Loucy (cell line): ENCODE results near the gene FAM83C.

ENCODE experiments used
- H2AFZ ChIP-seq: fragments of 200-600 bp; sonication (generic); 2 replicates; pipeline ENCODE4 v1.6.0; 2016; ENCODE audit warnings: antibody characterized with exemption, mild to moderate bottlenecking, low read length, moderate library complexity
- H3F3A ChIP-seq: fragments of 200-600 bp; 2 replicates; pipeline ENCODE4 v1.6.0; 2016; ENCODE audit warnings: antibody characterized with exemption, low read depth, mild to moderate bottlenecking
- H3K27me3 ChIP-seq: fragments of 200-600 bp; sonication (generic); 2 replicates; pipeline ENCODE4 v1.6.1; 2014; ENCODE audit warnings: low read length, mild to moderate bottlenecking; ENCODE audit not compliant: insufficient read depth, poor library complexity, severe bottlenecking
- H3K36me3 ChIP-seq: fragments of 200-600 bp; sonication (generic); 2 replicates; pipeline ENCODE4 v1.6.1; 2016; ENCODE audit warnings: low read length; ENCODE audit not compliant: insufficient read depth
- H3K4me1 ChIP-seq: fragments of 200-600 bp; sonication (generic); 2 replicates; pipeline ENCODE4 v1.5.1; 2014; ENCODE audit warnings: low read length, mild to moderate bottlenecking; ENCODE audit not compliant: insufficient read depth, poor library complexity, severe bottlenecking
- H3K4me2 ChIP-seq: fragments of 200-600 bp; sonication (generic); 2 replicates; pipeline ENCODE4 v1.6.0; 2014; ENCODE audit warnings: antibody characterized with exemption, low read length, low read depth, mild to moderate bottlenecking; ENCODE audit not compliant: poor library complexity, severe bottlenecking
- H3K4me3 ChIP-seq: fragments of 200-600 bp; sonication (generic); 2 replicates; pipeline ENCODE4 v1.5.1; 2014; ENCODE audit warnings: low read length, mild to moderate bottlenecking, mixed read lengths; ENCODE audit not compliant: poor library complexity, severe bottlenecking
- H3K79me2 ChIP-seq: fragments of 200-600 bp; sonication (generic); 2 replicates; pipeline ENCODE4 v1.6.1; 2014; ENCODE audit warnings: low read length; ENCODE audit not compliant: insufficient read depth
- H3K9ac ChIP-seq: fragments of 200-600 bp; sonication (generic); 2 replicates; pipeline ENCODE4 v1.6.0; 2014; ENCODE audit warnings: mild to moderate bottlenecking, low read depth, low read length, moderate library complexity; ENCODE audit not compliant: poor library complexity, severe bottlenecking
- H3K9me2 ChIP-seq: fragments of 200-600 bp; sonication (generic); replicated peaks from 2 replicates; pipeline ENCODE4 v1.6.1; 2016; ENCODE audit warnings: low read depth, low read length, mixed read lengths
- H3K9me3 ChIP-seq: fragments of 200-600 bp; sonication (generic); 2 replicates; pipeline ENCODE4 v1.6.1; 2014; ENCODE audit warnings: mild to moderate bottlenecking, antibody characterized with exemption, low read length, low read depth; ENCODE audit not compliant: insufficient read depth
- H4K20me1 ChIP-seq: fragments of 200-600 bp; sonication (generic); 2 replicates; pipeline ENCODE4 v1.6.0; 2014; ENCODE audit warnings: antibody characterized with exemption, low read length, mild to moderate bottlenecking; ENCODE audit not compliant: insufficient read depth, poor library complexity, severe bottlenecking
- EZH2phosphoT487 ChIP-seq: fragments of 200-600 bp; IDR thresholded peaks from 2 replicates; pipeline ENCODE4 v1.6.1; 2018; ENCODE audit warnings: antibody characterized with exemption, mild to moderate bottlenecking, moderate library complexity, borderline replicate concordance
- TF ChIP-seq, protein P1 (sequence below): fragments of 200-600 bp; sonication (generic); conservative IDR thresholded peaks from 2 replicates; pipeline ENCODE4 v1.5.1; 2014; ENCODE audit warnings: mild to moderate bottlenecking, antibody characterized with exemption, low read length

The FAM83C gene

DNA sequence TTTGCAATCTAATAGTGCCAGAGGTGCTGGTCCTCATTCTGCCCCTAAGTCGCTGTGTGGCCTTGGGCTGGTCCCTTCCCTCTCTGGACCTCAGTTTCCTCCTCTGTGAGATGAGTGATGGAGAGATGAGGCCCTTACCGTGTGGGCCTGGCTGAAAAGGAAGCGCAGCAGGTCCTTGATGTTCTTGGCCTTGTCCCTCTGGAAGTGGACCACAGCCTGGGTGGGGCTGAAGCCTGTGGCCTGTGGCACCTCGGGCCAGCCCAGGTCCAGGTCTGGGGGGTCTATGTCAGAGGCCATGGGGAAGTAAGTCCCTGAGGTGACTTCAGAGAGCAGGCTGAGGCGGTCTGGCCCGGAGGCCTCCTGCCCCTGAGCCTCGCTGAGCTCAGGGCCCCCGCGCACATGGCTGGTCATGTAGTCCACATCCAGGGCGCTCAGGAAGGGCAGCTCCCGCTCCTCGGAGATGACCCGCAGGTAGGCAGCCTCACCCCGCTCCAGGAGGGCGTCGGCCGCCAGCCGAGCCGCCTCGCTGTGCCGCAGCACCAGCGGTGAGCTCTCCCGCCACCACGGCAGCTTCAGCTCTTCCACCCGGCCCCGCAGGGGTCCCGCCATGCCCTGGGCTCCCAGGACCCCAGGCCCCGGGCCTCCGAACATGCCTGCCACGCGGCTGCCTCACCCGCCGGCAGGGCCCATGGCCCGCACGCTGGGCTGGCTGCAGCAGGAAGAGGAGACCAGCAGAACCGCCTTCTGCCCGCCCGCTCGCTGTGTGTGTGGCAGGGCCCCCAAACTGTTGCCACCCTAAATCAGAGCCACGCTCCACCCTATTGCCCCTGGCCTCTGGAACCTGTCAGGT lies at the start of gene FAM83C:
FAM83C (minus strand) TSS at position 772 of the 850 bp plus-strand sequence; CDS start at position 651, 121 bp downstream.
- TF ChIP-seq EZH2phosphoT487, result no peak
- TF ChIP-seq, protein P1, sequence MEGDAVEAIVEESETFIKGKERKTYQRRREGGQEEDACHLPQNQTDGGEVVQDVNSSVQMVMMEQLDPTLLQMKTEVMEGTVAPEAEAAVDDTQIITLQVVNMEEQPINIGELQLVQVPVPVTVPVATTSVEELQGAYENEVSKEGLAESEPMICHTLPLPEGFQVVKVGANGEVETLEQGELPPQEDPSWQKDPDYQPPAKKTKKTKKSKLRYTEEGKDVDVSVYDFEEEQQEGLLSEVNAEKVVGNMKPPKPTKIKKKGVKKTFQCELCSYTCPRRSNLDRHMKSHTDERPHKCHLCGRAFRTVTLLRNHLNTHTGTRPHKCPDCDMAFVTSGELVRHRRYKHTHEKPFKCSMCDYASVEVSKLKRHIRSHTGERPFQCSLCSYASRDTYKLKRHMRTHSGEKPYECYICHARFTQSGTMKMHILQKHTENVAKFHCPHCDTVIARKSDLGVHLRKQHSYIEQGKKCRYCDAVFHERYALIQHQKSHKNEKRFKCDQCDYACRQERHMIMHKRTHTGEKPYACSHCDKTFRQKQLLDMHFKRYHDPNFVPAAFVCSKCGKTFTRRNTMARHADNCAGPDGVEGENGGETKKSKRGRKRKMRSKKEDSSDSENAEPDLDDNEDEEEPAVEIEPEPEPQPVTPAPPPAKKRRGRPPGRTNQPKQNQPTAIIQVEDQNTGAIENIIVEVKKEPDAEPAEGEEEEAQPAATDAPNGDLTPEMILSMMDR, result no peak
- H3K4me1 ChIP-seq, result no peaks in the 10 kb centered on the region
- H3K27me3 ChIP-seq, result no peaks in the 10 kb centered on the region
- no peak within 1 kb of the TSS for H3K4me3 ChIP-seq
- H3F3A ChIP-seq, result no peaks in the 10 kb centered on the region
- no peaks in the 10 kb centered on the region for H3K9me2 ChIP-seq
- no peaks in the 10 kb centered on the region for H3K36me3 ChIP-seq
- H2AFZ ChIP-seq, result no peak within 1 kb of the TSS
- no peaks in the 10 kb centered on the region for H3K79me2 ChIP-seq
- no peaks in the 10 kb centered on the region for H3K9me3 ChIP-seq
- H3K9ac ChIP-seq, result no peak within 1 kb of the TSS
- no peak within 1 kb of the TSS for H3K4me2 ChIP-seq
- H4K20me1 ChIP-seq, result no peaks in the 10 kb centered on the region

DNA sequence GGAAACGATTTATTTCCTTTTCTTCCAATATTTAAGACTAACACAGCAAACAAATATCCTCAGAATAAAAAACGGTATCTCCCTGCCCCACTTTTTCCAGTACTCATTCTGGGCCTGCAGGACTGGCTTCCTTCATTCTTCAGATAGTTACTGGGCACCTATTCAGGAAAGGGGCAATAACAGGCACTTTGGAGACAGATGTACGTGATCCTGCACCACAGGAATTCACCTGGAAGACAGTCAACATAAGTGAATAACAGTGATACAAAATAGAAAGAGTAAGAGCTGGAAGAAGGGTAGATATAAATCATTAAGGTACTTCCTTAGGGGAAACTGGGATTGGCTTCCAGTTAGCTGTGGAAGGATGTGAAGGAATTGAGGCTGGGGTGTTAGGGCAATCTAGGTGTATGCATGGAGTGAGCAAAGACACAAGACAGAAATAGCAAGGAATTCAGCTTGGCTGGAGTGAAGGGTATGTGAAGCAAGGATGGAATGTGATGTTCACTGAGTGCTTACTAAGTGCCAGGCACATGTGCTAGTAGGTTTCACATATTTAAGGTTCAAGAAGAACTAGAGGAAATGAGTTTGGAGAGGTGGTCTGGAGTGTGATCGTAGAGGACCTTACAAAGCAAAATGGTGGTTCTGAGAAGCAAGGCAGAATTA lies 49.3 kb upstream of the FAM83C start:
- H3F3A ChIP-seq, result no peaks in the 10 kb centered on the region
- no peaks in the 10 kb centered on the region for H3K9me3 ChIP-seq
- no peak overlapping the region for H3K4me2 ChIP-seq
- TF ChIP-seq EZH2phosphoT487, result no peak
- TF ChIP-seq, protein P1, result no peak
- no peaks in the 10 kb centered on the region for H3K9me2 ChIP-seq
- no peaks in the 10 kb centered on the region for H3K4me1 ChIP-seq
- H4K20me1 ChIP-seq, result no peaks in the 10 kb centered on the region
- H3K27me3 ChIP-seq, result no peaks in the 10 kb centered on the region
- H3K9ac ChIP-seq, result no peak overlapping the region
- H2AFZ ChIP-seq, result no peak overlapping the region
- no peak overlapping the region for H3K4me3 ChIP-seq
- H3K79me2 ChIP-seq, result no peaks in the 10 kb centered on the region
- peaks cover 25% of the 10 kb centered on the region; the same call in 1 of the 2 replicates for H3K36me3 ChIP-seq

DNA sequence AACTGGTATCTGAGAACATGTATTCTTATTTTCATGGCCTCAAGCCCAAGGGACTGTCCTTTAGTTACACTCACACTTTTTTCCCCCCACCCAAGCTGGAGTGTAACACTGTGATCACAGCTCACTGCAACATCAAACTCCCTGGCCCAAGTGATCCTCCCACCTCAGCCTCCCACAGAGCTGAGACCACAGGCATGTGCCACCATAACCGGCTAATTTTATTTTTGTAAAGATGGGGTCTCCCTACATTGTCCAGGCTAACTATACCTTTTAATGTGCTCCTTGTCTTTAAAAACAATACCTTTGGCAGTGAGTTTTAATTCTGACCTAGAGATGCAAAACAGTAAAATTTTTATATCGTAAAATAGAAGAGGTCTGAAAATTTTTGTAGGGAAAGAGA lies 48.2 kb upstream of the FAM83C start:
- Histone ChIP-seq H3F3A (no peaks in the 10 kb centered on the region), H3K36me3 (peaks cover 15% of the 10 kb centered on the region; the same call in 1 of the 2 replicates), H3K9ac (no peak overlapping the region), H3K79me2 (no peaks in the 10 kb centered on the region), H3K4me2 (no peak overlapping the region), H3K27me3 (no peaks in the 10 kb centered on the region), H3K4me3 (no peak overlapping the region), H4K20me1 (no peaks in the 10 kb centered on the region), H3K9me3 (no peaks in the 10 kb centered on the region), H3K4me1 (no peaks in the 10 kb centered on the region), H3K9me2 (no peaks in the 10 kb centered on the region), H2AFZ (no peak overlapping the region)
- TF ChIP-seq, protein P1, result no peak
- TF ChIP-seq EZH2phosphoT487, result no peak
